BE2C (cell line): ENCODE data around the gene KCP.

ENCODE experiments used
- DNase-seq: peaks from one replicate; pipeline ENCODE4 v3.0.0-alpha.2; 2020
- H3K27me3 ChIP-seq: fragments of 250-450 bp; sonication (Bioruptor Pico); 2 replicates; pipeline ENCODE4 v1.5.1; 2020; ENCODE audit warnings: mild to moderate bottlenecking
- H3K36me3 ChIP-seq: fragments of 250-450 bp; sonication (Bioruptor Pico); 2 replicates; pipeline ENCODE4 v1.5.1; 2020; ENCODE audit warnings: mild to moderate bottlenecking
- H3K4me1 ChIP-seq: fragments of 250-450 bp; sonication (Bioruptor Pico); 2 replicates; pipeline ENCODE4 v1.5.1; 2020
- H3K4me3 ChIP-seq: 2 replicates; pipeline ENCODE4 v1.5.1; 2011; ENCODE audit warnings: low read depth, low read length
- H3K9me3 ChIP-seq: fragments of 250-450 bp; sonication (Bioruptor Pico); 2 replicates; pipeline ENCODE4 v1.5.1; 2020
- CTCF ChIP-seq: IDR thresholded peaks from 2 replicates; pipeline ENCODE4 v1.5.1; 2012; ENCODE audit warnings: mild to moderate bottlenecking, low read depth, low read length

Gene KCP

GRCh38 chr7:128842674-128843641 is 67.6 kb downstream of the KCP start:
- no peak for TF ChIP-seq CTCF
- no peak for DNase-seq
- H3K4me1 ChIP-seq: peaks cover 6% of the 10 kb centered on the region

GRCh38 chr7:128841921-128842673 is 68.4 kb downstream of the KCP start:
- peak; percentile 67 for TF ChIP-seq CTCF
- Histone ChIP-seq H3K9me3 (no peaks in the 10 kb centered on the region), H3K36me3 (peaks cover 36% of the 10 kb centered on the region), H3K27me3 (no peaks in the 10 kb centered on the region), H3K4me3 (no peak overlapping the region), H3K4me1 (peaks cover 6% of the 10 kb centered on the region)
- DNase-seq: peak; percentile 73

More at GRCh38 chr7:128842674-128843641, 67.6 kb downstream of the KCP start:
- no peak overlapping the region for H3K4me3 ChIP-seq
- H3K27me3 ChIP-seq: no peaks in the 10 kb centered on the region
- H3K36me3 ChIP-seq: peaks cover 35% of the 10 kb centered on the region
- no peaks in the 10 kb centered on the region for H3K9me3 ChIP-seq

GRCh38 chr7:128841171-128841690 is 69.3 kb downstream of the KCP start:
- H3K4me1 ChIP-seq: peaks cover 6% of the 10 kb centered on the region
- no peak for TF ChIP-seq CTCF
- no peaks in the 10 kb centered on the region for H3K27me3 ChIP-seq
- H3K36me3 ChIP-seq: peaks cover 38% of the 10 kb centered on the region
- no peak overlapping the region for H3K4me3 ChIP-seq
- no peak for DNase-seq
- H3K9me3 ChIP-seq: no peaks in the 10 kb centered on the region

- no peak for DNase-seq
- no peak for TF ChIP-seq CTCF
- Histone ChIP-seq H3K4me1 (peaks cover 6% of the 10 kb centered on the region), H3K27me3 (no peaks in the 10 kb centered on the region), H3K36me3 (peaks cover 43% of the 10 kb centered on the region), H3K9me3 (no peaks in the 10 kb centered on the region), H3K4me3 (no peak overlapping the region)
These were observed 70.0 kb downstream of the KCP start for GRCh38 chr7:128840326-128841170.

- no peak for TF ChIP-seq CTCF
- H3K36me3 ChIP-seq: peaks cover 38% of the 10 kb centered on the region
- H3K9me3 ChIP-seq: no peaks in the 10 kb centered on the region
- no peak for DNase-seq
- peaks cover 6% of the 10 kb centered on the region for H3K4me1 ChIP-seq
- no peaks in the 10 kb centered on the region for H3K27me3 ChIP-seq
- no peak overlapping the region for H3K4me3 ChIP-seq
These were observed 70.7 kb downstream of the KCP start for GRCh38 chr7:128839751-128840177.
